Caki2 (cell line): ENCODE results near the gene KY. TPM values are rescaled to one million over a fixed set of nuclear protein-coding genes. Genes with fewer than 3 reads are reported as not detected.
A peak's percentile ranks its signal among the peaks of the same experiment; 100 is the strongest.

Source experiments
- DNase-seq: peaks from one replicate; pipeline ENCODE4 v3.0.0-alpha.2; 2015; ENCODE audit warnings: low read depth
- in situ Hi-C: cut with HindIII; loops from 2 replicates; pipeline ENCODE4 v1.10.0; 2016; ENCODE audit warnings: low sequenced_read_pairs, low pct_unique_long_range_greater_than_20kb, mixed read lengths
- total RNA-seq: library from RNA; depleted of rRNA; stranded (reverse); fragments of >200 nt; shearing (Covaris generic); gene quantifications from 2 replicates; pipeline ENCODE4 v1.2.3, GENCODE V29; 2014; ENCODE audit warnings: low replicate concordance; rRNA removed

KY gene
- not detected in 2 replicates for total RNA-seq

DNA sequence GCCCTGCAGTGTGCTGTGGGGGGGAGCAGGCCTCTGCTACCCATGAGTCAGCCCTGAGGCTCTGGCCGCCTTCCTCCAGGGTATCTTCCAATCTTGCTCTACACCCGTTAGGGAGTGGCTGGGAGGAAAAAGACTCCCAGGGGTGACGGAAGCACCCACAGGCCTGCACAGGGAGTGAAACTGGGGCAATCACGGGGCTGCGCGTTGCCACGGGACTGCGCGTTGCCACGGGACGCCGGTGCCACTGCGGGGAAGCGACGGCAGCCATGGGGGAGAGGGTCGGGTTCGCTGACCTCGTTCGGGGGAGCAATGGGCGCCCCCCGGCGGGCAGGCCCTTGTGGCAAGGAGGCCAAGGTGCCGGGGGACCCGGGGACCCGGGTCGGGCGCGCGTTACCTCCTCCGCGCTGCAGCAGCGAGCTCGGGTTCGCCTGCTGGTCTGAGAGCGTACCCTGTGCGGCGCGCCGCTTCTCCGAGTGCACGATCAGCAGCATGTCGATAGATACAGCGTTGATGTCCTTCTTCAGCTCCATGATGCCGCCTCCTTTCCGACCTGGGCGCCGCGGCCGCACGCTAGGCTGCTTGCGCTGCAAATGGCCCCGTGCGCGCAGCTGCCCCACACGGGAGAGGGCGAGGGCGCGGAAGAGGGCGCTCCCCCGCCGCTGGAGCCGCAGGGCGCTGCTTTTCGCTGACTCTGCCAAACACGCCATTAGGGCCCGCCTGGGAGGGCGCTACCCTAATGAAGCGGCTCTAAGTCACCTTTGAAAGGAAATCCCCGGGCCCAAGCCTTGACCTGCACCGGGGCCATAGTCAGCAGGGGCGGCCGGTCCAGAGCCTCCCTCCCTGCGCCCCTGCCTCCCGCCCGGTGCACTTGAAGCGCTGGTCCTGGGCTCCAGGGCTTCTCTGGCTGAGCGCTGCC lies at the start of gene KY:
Gene KY (minus strand): TSS at position 592 of the 916 bp plus-strand sequence. CDS start 62 bp downstream, at position 530.
- peak; percentile 18 for DNase-seq
- in situ Hi-C loops: no loop called here

DNA sequence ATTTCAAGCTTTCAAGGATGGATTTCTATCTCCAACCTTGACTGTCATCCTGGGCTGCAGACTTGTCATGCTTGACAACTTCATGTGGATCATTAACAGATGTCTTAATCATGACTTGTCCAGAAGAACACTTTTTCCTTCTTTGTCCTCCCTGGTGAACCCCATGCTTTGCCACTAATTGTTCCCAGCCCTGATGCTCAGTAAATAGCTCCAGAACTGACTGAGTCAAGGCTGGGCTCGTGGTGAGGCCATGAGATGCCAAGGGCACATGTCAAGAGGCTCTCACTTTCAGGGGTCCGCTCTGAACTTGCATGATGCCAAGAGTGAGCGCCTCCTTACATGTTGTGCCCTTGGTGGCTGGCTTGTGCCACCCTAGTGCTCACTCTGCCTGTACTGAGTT lies 48.9 kb upstream of the KY start:
- DNase-seq: peak; percentile 11

DNA sequence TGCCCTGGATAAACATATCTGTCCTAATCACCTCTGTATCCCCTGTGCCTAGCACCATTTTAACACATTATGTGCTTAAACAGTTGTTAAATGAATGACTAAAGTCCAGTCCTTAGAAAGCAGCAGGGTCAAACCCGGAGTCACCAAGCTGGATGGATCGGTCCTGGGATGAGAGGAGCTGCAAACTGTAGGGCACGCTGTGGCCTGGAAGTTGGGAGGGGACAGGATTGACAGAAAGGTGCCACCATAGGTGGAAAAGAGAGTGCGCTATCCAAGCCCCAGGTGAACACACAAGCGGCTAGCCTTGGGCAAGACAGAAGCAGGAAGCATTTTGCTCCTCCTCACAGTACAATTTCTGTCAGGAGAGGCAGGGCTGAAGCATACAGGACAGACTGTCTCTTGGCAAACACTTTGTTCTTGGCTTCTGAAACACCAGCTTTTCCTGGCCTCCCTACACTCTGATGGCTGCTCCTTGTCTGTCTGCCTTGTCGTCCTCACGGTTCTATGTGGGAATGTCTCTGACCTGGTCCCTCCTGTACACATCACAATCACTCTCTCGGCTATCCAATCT lies 48.4 kb upstream of the KY start:
- DNase-seq: no peak
- in situ Hi-C loops: no loop called here

More for the DNA sequence above, 48.9 kb upstream of the KY start:
- in situ Hi-C loops: no loop called here

DNA sequence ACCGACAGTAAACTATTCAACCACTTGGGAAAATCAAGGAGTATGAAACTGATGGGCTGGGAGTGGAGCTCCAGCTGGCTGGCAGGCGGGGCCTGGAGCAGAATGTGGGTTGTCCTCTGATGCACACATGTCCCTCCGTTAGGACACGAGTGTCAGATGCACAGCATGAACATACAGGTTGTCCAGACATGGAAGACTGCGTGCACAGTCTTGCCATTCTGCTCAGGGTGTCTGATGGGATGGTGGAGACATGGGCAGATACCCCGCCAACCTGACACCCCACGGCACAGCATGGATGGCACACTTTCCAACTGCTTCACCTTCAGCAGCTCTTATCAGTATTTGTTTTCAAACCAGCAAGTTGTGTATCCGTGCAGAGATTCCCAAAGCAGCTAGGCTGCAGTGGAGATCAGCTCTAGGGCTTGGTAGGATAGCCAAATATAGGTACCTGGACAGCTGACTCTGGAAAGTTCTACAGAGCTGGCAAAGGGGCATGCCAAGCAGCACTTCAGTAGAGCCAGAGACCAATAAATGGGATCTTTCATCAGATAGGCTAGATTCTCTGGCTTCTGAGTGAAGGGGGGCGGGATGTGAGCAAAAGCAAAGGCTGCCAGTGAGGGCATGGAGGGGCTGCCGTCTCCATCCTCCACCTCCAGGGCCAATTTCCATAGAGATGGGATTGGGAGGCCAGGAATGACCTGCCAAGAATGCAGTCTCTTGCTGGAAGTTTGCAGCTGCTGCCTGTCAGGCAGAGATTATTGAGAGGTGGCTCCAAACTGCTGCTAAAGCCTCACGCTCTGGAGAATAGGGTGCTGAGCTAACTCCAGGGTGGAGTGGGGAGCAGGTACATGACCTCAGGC lies 47.2 kb upstream of the KY start:
- in situ Hi-C loops: no loop called here
- DNase-seq: no peak

DNA sequence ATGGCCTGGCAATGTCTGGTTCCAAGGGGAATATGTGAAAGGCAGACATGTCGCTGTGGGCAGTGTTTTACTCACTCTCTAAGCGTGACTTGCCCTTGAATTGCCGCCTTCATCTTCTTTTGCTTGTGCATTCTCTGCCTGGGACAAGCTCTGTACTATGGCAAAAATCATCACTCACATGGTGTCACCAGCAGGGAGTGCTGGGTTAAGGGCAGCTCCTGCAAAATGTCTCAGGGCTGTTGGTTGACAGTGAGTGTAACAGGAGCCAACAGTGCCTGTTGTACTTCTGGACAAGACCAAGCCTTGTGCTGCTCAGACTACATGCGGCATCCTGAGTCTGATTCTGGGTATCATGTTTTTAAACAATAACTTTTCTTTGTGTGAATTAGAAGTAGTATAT lies 45.3 kb upstream of the KY start:
- in situ Hi-C loops: no loop called here
- no peak for DNase-seq

- in situ Hi-C loops: no loop called here
- no peak for DNase-seq
Observed at GRCh38 chr3:134694946-134695543, 44.2 kb upstream of the KY start.

DNA sequence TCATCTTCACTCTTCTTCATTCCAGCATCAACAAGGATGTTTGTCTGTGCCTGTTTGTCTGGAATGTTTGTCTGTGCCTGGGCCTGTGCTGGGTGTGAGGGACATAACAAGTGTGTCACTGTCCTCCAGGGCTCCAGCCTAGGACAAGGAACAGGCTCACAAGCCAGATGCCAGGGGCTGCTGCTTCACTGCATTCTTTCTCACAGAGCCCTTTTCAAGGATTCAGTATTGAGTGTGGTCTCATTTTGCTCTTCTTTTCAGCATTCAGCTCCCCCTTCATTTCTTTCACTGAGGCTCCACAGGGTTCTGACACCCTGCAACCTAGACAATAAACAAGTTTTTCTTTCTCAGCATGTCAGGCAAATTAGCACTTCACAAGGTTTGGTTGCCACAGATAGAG lies 43.6 kb upstream of the KY start:
- no peak for DNase-seq
- in situ Hi-C loops: no loop called here

- in situ Hi-C loops: no loop called here
Observed at GRCh38 chr3:134693804-134694203, 43.0 kb upstream of the KY start.

GRCh38 chr3:134693226-134693625 lies 42.4 kb upstream of the KY start:
- DNase-seq: no peak
- in situ Hi-C loops: no loop called here

More at GRCh38 chr3:134693804-134694203, 43.0 kb upstream of the KY start:
- DNase-seq: no peak

GRCh38 chr3:134690226-134690625 lies 39.4 kb upstream of the KY start:
- in situ Hi-C loops: no loop called here
- DNase-seq: no peak

- no peak for DNase-seq
- in situ Hi-C loops: no loop called here
Observed at GRCh38 chr3:134687642-134688041, 36.8 kb upstream of the KY start.

GRCh38 chr3:134685929-134686802 lies 35.3 kb upstream of the KY start:
- DNase-seq: no peak
- in situ Hi-C loops: no loop called here

DNA sequence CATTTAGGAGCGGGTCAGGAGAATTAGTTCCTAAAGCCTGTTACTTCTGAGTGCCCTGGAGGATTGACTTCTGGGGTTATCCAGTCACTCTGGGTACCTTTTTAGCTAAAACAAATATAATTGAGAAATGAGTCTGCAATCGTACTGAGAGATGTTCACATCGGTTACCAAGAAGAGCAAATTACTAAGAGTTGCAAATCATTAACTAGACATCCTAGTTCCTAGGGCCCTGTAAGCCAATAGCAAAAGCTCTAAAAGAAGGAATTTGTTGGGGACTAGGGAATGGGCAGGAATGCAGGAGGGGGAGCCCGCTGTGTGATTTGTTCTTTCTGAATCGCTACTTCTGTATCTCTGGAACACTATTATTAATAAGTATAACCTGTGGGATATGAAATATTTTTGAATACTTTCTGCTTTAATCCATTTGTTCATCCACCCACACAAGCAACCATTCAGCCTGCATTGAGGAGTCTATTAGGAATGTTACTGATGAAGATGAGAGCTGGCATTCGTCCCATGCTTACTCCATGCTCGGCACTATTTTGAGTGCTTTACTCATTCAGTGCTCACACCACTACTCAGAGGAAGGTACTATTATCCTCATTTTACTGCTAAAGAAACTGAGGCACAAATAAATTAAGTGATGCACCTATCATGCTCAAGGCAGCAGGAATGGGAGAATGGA lies 31.5 kb upstream of the KY start:
- DNase-seq: no peak
- in situ Hi-C loops: no loop called here

DNA sequence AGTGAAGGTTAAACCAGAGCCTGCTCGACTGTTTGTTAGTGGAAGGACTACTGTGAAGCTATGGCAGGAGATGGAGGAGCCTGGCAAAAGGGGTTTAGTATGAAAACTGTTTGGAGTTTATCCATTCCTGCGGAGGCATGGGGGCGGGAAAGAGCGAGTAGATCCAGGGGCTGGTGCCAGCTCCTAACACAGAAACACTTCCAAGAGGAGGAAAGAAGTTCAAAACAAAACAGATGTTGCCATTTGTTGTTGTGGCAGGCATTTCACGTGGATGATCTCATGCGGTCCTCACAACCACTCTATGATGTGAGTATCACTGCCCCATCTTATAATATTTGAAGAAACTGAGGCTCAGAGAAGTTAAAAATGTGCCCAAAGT lies 30.7 kb upstream of the KY start:
- in situ Hi-C loops: no loop called here
- DNase-seq: no peak

GRCh38 chr3:134680796-134681521 lies 30.1 kb upstream of the KY start:
- in situ Hi-C loops: no loop called here
- DNase-seq: no peak

GRCh38 chr3:134677987-134678308 lies 27.1 kb upstream of the KY start:
- no peak for DNase-seq
- in situ Hi-C loops: no loop called here
